CD1c-positive myeloid dendritic cell (primary cell): ENCODE data around the gene SFXN5.
"Not testable (repeated sequence)": the region's sequence is repeated elsewhere in the genome, so short reads cannot be mapped to it uniquely, and the experiment has no call there.

ENCODE experiments used
- DNase-seq: peaks from one replicate; pipeline ENCODE4 v3.0.0-alpha.2; 2016; ENCODE audit errors: extremely low spot score

SFXN5 gene

GRCh38 chr2:73071360-73072128 lies at the start of gene SFXN5:
TSS of gene SFXN5 (minus strand) at chr2:73071712. CDS start at chr2:73071705, 7 bp downstream.
- peak; percentile 98 for DNase-seq

GRCh38 chr2:73119611-73120239 lies 48.2 kb upstream of the SFXN5 start:
- DNase-seq = not testable (repeated sequence)

- DNase-seq = no peak
Measured at GRCh38 chr2:73117441-73117840, 45.9 kb upstream of the SFXN5 start.

GRCh38 chr2:73116182-73116960 lies 44.9 kb upstream of the SFXN5 start:
- no peak for DNase-seq

- DNase-seq = no peak
Measured at GRCh38 chr2:73114273-73114867, 42.9 kb upstream of the SFXN5 start.

GRCh38 chr2:73112913-73113854 lies 41.7 kb upstream of the SFXN5 start, which contains the start of gene RAB11FIP5:
TSS of gene RAB11FIP5 (minus strand) at chr2:73112948. CDS start at chr2:73112777, 171 bp downstream.
- DNase-seq = peak; percentile 65

GRCh38 chr2:73112026-73112912 lies 40.8 kb upstream of the SFXN5 start:
- DNase-seq = peak; percentile 16

- no peak for DNase-seq
Measured at GRCh38 chr2:73111073-73112025, 39.8 kb upstream of the SFXN5 start.

GRCh38 chr2:73110168-73111072 lies 38.9 kb upstream of the SFXN5 start:
- no peak for DNase-seq

GRCh38 chr2:73109431-73110167 lies 38.1 kb upstream of the SFXN5 start:
- no peak for DNase-seq

- no peak for DNase-seq
Measured at GRCh38 chr2:73107211-73107926, 35.9 kb upstream of the SFXN5 start.

- DNase-seq = no peak
Measured at GRCh38 chr2:73106791-73107190, 35.3 kb upstream of the SFXN5 start.

GRCh38 chr2:73105511-73105971 lies 34.0 kb upstream of the SFXN5 start:
- no peak for DNase-seq

- DNase-seq = no peak
Measured at GRCh38 chr2:73104933-73105332, 33.4 kb upstream of the SFXN5 start.

GRCh38 chr2:73103018-73103542 lies 31.6 kb upstream of the SFXN5 start:
- no peak for DNase-seq
